AG04450 (cell line): ENCODE data around the gene DNM2. TPM values are rescaled to one million over a fixed set of nuclear protein-coding genes. Genes with fewer than 3 reads are reported as not detected.
"Not testable (repeated sequence)": the region's sequence is repeated elsewhere in the genome, so short reads cannot be mapped to it uniquely, and the experiment has no call there.

Source experiments
- CTCF ChIA-PET: fragments of 300-600, 350-600 bp; formaldehyde crosslinking; extraction: SDS; loops from one replicate; lab custom pipeline; 2022; ENCODE audit warnings: antibody characterized with exemption, inconsistent platforms; lab: Charles Lee
- POLR2A ChIA-PET: fragments of 350-600 bp; formaldehyde crosslinking; extraction: SDS; loops from one replicate; lab custom pipeline; 2021; ENCODE audit warnings: antibody characterized with exemption, inconsistent platforms; lab: Yijun Ruan, JAX
- DNase-seq: peaks from one replicate; pipeline ENCODE4 v3.0.0-alpha.2; 2011; ENCODE audit warnings: low read depth, low spot score
- H3K27ac ChIP-seq: one replicate; pipeline ENCODE4 v1.5.1; 2012; ENCODE audit warnings: low read depth, low read length, control low read depth
- H3K27me3 ChIP-seq: one replicate; pipeline ENCODE4 v1.6.0; 2012; ENCODE audit warnings: low read length; ENCODE audit not compliant: control insufficient read depth, insufficient read depth
- H3K4me3 ChIP-seq: 2 replicates; pipeline ENCODE4 v1.5.1; 2011; ENCODE audit warnings: mild to moderate bottlenecking, low read depth, low read length, control low read depth
- H3K9me3 ChIP-seq: 2 replicates; pipeline ENCODE4 v1.5.1; 2012; ENCODE audit warnings: low read length; ENCODE audit not compliant: control insufficient read depth, insufficient read depth
- polyA plus RNA-seq: library from polyadenylated mRNA; depleted of rRNA; stranded (reverse); fragments of >200 nt; gene quantifications from 2 replicates; pipeline ENCODE4 v1.2.3, GENCODE V29; 2011
- TF ChIP-seq, protein P1 (sequence below): IDR thresholded peaks from 2 replicates; pipeline ENCODE4 v1.5.1; 2011; ENCODE audit warnings: low read depth, low read length, control low read depth, inconsistent platforms

The DNM2 gene
- polyA plus RNA-seq, 1 experiment = 36.9 TPM

DNA sequence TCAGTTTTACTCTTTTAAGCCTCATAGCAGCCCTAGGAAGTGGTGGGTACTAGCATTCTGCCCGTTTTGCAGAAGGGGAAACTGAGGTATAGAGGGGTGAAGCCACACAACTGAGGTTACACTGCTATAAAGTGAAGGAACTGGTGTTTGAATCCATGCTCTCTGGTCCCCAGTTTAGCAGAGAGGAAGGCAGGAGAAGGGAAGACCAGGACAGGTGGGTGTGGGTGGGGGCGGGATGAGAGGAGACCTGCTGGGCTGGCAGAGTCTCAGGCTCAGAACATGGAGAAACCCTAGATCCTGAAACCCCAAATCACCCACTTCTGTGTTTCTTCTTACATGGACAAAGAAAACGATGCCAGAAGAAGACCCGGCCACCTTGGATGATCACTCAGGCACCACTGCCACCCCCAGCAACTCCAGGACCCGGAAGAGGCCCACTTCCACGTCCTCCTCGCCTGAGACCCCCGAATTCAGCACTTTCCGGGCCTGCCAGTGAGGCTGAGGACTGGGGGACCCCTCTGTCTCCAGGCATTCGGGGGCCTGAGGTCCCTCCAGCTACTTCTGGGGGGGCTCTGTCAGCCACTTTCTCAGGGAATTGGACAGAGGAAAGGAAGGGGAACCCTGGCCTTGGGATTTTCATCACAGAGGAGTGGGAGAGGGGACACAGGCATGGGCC lies 151.1 kb downstream of the DNM2 start:
- Histone ChIP-seq H3K27ac (no peak overlapping the region), H3K4me3 (no peak overlapping the region), H3K27me3 (no peaks in the 10 kb centered on the region), H3K9me3 (no peaks in the 10 kb centered on the region)
- CTCF ChIA-PET = interaction anchor here (1.1 to 1.2 kb wide), 2 partner anchors 10 to 152 kb away, joined by 3 to 4 read pairs; partner anchors contain the start of gene DNM2
- no peak for DNase-seq
- TF ChIP-seq, protein P1, sequence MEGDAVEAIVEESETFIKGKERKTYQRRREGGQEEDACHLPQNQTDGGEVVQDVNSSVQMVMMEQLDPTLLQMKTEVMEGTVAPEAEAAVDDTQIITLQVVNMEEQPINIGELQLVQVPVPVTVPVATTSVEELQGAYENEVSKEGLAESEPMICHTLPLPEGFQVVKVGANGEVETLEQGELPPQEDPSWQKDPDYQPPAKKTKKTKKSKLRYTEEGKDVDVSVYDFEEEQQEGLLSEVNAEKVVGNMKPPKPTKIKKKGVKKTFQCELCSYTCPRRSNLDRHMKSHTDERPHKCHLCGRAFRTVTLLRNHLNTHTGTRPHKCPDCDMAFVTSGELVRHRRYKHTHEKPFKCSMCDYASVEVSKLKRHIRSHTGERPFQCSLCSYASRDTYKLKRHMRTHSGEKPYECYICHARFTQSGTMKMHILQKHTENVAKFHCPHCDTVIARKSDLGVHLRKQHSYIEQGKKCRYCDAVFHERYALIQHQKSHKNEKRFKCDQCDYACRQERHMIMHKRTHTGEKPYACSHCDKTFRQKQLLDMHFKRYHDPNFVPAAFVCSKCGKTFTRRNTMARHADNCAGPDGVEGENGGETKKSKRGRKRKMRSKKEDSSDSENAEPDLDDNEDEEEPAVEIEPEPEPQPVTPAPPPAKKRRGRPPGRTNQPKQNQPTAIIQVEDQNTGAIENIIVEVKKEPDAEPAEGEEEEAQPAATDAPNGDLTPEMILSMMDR = no peak
- POLR2A ChIA-PET = no interaction called here

DNA sequence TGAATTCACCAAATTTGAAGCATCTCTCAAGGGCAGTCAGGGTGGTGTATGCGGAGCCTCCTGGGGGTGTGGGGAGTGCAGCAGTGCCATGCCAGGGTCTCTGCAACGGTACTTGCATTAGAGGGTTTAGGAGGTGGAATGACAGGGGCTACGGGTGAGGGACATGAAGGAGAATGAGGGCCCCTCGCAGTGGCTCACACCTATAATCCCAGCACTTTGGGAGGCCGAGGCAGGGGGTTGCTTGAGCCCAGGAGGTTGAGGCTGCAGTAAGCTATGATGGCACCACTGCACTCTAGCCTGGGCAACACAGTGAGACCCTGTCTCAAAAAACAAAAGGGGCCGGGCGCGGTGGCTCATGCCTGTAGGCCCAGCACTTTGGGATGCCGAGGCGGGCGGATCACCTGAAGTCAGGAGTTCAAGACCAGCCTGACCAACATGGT lies 152.0 kb downstream of the DNM2 start:
- not testable (repeated sequence) for H3K27me3 ChIP-seq, H3K27ac ChIP-seq, H3K9me3 ChIP-seq, H3K4me3 ChIP-seq, DNase-seq
- CTCF ChIA-PET = interaction anchor here (1.6 kb wide), 1 partner anchor 12 kb away, joined by 15 read pairs; no protein-coding TSS in a partner anchor
- POLR2A ChIA-PET = interaction anchor here (1.4 kb wide), 1 partner anchor 34 kb away, joined by 5 read pairs; the partner anchor contains the start of gene TMED1

DNA sequence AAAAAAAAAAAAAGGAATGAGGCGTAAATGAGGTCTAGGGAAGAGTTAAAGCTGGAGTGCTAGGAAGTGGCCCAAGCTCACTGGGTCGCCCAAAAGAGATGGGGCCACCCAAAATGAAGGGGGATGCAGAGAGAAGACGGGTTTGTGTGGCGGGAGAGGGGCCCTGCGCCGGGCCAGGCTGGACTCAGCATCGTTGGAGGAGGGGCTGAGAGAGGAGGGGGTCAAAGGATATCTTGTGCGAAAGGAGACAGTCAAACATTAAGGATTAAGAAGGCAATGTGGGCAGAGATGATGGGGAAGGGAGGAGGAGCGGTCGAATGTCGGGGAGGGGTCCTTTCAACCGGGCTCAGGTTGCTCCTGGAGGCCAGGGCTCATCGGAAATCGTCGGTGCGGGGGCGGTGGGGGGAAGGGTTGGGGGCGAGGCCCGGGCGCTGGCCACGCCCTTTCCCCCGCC lies 152.6 kb downstream of the DNM2 start:
- peak overlapping the region; percentile 61 for H3K27ac ChIP-seq
- H3K9me3 ChIP-seq = no peaks in the 10 kb centered on the region
- DNase-seq = no peak
- POLR2A ChIA-PET = interaction anchor here (0.6 to 1.4 kb wide), 3 partner anchors 21 to 35 kb away, joined by 3 to 5 read pairs (median 4); partner anchors contain the start of gene TMED1
- TF ChIP-seq, protein P1 = no peak
- H3K4me3 ChIP-seq = peak overlapping the region; percentile 52
- no peaks in the 10 kb centered on the region for H3K27me3 ChIP-seq
- CTCF ChIA-PET = interaction anchor here (0.5 to 2.9 kb wide), 27 partner anchors 10 to 259 kb away, joined by 3 to 23 read pairs (median 4); partner anchors contain the start of genes DNM2 and TMED1

DNA sequence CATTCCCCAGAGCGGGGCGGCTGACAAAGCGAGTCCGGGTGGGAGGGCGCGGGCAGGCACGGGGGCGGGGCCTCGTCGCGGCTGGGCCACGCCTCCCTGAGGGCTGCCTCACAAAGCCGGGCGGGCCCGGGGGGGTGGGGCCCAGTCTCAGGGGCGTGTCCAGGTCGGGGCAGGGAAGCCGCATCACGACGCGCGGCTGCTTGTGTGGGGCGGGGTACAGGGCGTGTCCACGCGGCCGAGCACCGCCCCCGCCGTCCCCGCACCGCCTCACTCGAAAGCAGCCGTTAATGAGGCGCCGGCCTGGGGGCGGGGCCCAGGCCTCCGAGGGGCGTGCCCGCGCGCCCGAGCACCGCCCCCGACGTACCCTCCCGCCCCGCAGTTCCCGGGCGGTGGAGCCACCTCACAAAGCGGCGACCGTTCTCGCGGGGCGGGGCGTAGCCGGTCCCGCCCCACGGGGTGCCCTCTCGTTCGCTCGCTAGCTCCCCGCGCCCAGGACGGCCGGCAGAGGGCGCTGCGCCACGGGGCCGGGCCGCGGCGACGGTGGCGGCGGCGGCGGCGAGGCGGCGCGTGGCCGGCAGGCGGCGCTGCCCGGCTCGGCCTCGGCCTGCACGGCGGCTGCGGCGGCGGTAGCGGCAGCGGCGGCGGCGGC lies 153.2 kb downstream of the DNM2 start, which contains the start of gene CARM1:
TSS of gene CARM1 (plus strand) at position 599 of the 649 bp plus-strand sequence. CDS start 150 bp downstream, outside the sequence.
- TF ChIP-seq, protein P1 = peak; percentile 49
- peak; percentile 97 for DNase-seq
- H3K27ac ChIP-seq = peak within 1 kb of the TSS; percentile 61
- peak within 1 kb of the TSS; percentile 84 for H3K4me3 ChIP-seq
- H3K9me3 ChIP-seq = no peaks in the 10 kb centered on the region
- H3K27me3 ChIP-seq = no peaks in the 10 kb centered on the region
- POLR2A ChIA-PET = interaction anchor here (0.5 to 1.4 kb wide), 5 partner anchors 12 to 53 kb away, joined by 3 to 5 read pairs (median 3); partner anchors contain the start of gene TMED1
- CTCF ChIA-PET = interaction anchor here (0.5 to 2.9 kb wide), 27 partner anchors 9 to 259 kb away, joined by 3 to 23 read pairs (median 4); partner anchors contain the start of genes DNM2 and TMED1
